ENCODE measurements around the gene ADGRF5.
"Not testable (repeated sequence)": the region's sequence is repeated elsewhere in the genome, so short reads cannot be mapped to it uniquely, and the experiment has no call there.

The ADGRF5 gene

GRCh38 chr6:46894433-46894832 lies 27.3 kb downstream of the ADGRF5 start:
- no peak for DNase-seq (ENCODE audit: low spot score)

- DNase-seq (ENCODE audit: low spot score): no peak
Measured at GRCh38 chr6:46893648-46894047, 28.1 kb downstream of the ADGRF5 start.

GRCh38 chr6:46891252-46891795 lies 30.4 kb downstream of the ADGRF5 start:
- DNase-seq (ENCODE audit: low spot score): no peak

GRCh38 chr6:46888578-46888977 lies 33.2 kb downstream of the ADGRF5 start:
- DNase-seq (ENCODE audit: low spot score): no peak

GRCh38 chr6:46888031-46888430 lies 33.7 kb downstream of the ADGRF5 start:
- DNase-seq (ENCODE audit: low spot score): no peak

- DNase-seq (ENCODE audit: low spot score): no peak
Measured at GRCh38 chr6:46882645-46883044, 39.1 kb downstream of the ADGRF5 start.

- no peak for DNase-seq (ENCODE audit: low spot score)
Measured at GRCh38 chr6:46879003-46879402, 42.7 kb downstream of the ADGRF5 start.

- DNase-seq (ENCODE audit: low spot score): peak; percentile 16
Measured at GRCh38 chr6:46876126-46876525, 45.6 kb downstream of the ADGRF5 start.

GRCh38 chr6:46867411-46867810 lies 54.3 kb downstream of the ADGRF5 start:
- DNase-seq (ENCODE audit: low spot score): no peak

GRCh38 chr6:46865221-46865620 lies 56.5 kb downstream of the ADGRF5 start:
- DNase-seq (ENCODE audit: low spot score): no peak

- no peak for DNase-seq (ENCODE audit: low spot score)
Measured at GRCh38 chr6:46863791-46864190, 57.9 kb downstream of the ADGRF5 start.

- no peak for DNase-seq (ENCODE audit: low spot score)
Measured at GRCh38 chr6:46862381-46862780, 59.4 kb downstream of the ADGRF5 start.

GRCh38 chr6:46855966-46856365 lies 65.8 kb downstream of the ADGRF5 start:
- peak; percentile 22 for DNase-seq (ENCODE audit: low spot score)

- DNase-seq (ENCODE audit: low spot score): not testable (repeated sequence)
Measured at GRCh38 chr6:46851576-46851975, 70.2 kb downstream of the ADGRF5 start.

GRCh38 chr6:46850792-46851191 lies 70.9 kb downstream of the ADGRF5 start:
- DNase-seq (ENCODE audit: low spot score): no peak

GRCh38 chr6:46849361-46849690 lies 72.4 kb downstream of the ADGRF5 start:
- no peak for DNase-seq (ENCODE audit: low spot score)

- DNase-seq (ENCODE audit: low spot score): peak; percentile 46
Measured at GRCh38 chr6:46848684-46849360, 72.9 kb downstream of the ADGRF5 start.

GRCh38 chr6:46845126-46845525 lies 76.6 kb downstream of the ADGRF5 start:
- DNase-seq (ENCODE audit: low spot score): no peak

GRCh38 chr6:46842252-46842846 lies 79.4 kb downstream of the ADGRF5 start:
- DNase-seq (ENCODE audit: low spot score): not testable (repeated sequence)

GRCh38 chr6:46838033-46838432 lies 83.7 kb downstream of the ADGRF5 start:
- no peak for DNase-seq (ENCODE audit: low spot score)

- not testable (repeated sequence) for DNase-seq (ENCODE audit: low spot score)
Measured at GRCh38 chr6:46834991-46835390, 86.7 kb downstream of the ADGRF5 start.

- not testable (repeated sequence) for DNase-seq (ENCODE audit: low spot score)
Measured at GRCh38 chr6:46834257-46834916, 87.4 kb downstream of the ADGRF5 start.

- no peak for DNase-seq (ENCODE audit: low spot score)
Measured at GRCh38 chr6:46832816-46833215, 88.9 kb downstream of the ADGRF5 start.

Measured in cerebellar cortex (tissue), 1 donor.